Myocyte (in vitro differentiated cells): ENCODE results near the gene PRG3. TPM values are rescaled to one million over a fixed set of nuclear protein-coding genes. Genes with fewer than 3 reads are reported as not detected.
"Not testable (repeated sequence)": the region's sequence is repeated elsewhere in the genome, so short reads cannot be mapped to it uniquely, and the experiment has no call there.

Experiments used
- DNase-seq: peaks from one replicate; pipeline ENCODE4 v3.0.0-alpha.2; 2012; ENCODE audit warnings: low read depth
- total RNA-seq: library from RNA; depleted of rRNA; stranded (reverse); fragments of >200 nt; gene quantifications from 2 replicates; pipeline ENCODE4 v1.2.3, GENCODE V29; 2014

Gene PRG3
- total RNA-seq, 1 donor from 2014 or later: not detected

DNA sequence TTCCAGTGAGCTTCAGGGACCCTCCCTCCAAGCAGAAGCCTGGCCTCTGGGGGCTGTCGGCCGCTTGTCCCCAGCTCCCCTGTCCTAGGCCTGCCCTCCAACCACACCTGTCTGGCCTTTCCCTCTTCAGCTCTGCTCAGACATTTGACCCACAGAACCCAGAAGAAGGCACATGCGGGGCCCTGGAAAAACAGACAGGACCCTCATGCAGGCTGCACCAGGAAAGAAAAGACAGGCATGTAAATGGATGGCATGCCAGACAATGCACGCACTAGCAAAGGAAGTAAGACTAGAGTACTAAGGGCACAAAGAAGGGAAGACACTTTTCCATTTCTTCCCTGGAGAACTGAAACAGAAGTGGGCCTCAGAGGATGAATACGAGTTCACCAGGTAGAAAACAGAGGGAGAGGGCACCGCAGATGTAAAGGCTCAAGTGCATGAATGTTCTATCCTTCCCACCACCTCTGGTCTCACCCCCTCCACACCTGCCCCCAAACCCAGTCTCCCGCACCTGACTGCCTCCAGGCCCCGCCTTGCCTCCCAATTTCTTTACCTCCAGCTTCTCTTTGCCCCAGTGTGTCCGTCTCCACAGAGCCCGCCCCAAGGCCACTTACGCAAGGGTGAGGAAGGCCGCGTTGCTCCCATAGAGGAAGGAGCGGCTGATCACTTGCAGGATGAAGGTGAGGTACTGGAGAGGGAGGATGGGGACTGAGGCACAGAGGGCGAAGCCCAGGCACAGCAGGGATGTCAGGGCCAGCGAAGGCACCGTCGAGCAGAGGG lies 28.6 kb upstream of the PRG3 start:
- no peak for DNase-seq

GRCh38 chr11:57408771-57409170 lies 27.8 kb upstream of the PRG3 start:
- no peak for DNase-seq

DNA sequence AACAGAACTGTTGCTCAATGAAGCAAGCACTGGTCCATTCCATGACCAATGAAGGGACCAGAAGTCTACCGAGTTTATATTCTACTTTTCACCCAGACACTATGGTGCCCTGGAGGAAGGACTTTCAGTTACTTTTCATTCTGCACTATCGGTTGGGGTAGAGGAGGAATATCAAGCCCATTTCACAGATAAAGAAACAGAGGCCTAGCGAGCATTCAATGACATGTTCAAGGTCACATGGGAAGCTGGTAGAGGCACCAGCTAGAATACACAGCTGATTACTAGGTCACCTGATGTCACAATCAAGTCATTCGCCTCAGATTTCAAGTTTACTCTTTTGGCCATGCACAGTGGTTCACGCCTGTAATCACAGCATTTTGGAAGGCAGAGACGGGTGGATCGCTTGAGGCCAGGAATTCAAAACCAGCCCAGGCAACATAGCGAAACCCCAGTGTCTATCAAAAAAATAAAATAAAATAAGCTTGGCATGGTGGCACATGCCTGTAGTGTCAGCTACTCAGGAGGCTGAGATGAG lies 27.1 kb upstream of the PRG3 start:
- DNase-seq: no peak

- no peak for DNase-seq
Observed at GRCh38 chr11:57407010-57407920, 26.3 kb upstream of the PRG3 start.

DNA sequence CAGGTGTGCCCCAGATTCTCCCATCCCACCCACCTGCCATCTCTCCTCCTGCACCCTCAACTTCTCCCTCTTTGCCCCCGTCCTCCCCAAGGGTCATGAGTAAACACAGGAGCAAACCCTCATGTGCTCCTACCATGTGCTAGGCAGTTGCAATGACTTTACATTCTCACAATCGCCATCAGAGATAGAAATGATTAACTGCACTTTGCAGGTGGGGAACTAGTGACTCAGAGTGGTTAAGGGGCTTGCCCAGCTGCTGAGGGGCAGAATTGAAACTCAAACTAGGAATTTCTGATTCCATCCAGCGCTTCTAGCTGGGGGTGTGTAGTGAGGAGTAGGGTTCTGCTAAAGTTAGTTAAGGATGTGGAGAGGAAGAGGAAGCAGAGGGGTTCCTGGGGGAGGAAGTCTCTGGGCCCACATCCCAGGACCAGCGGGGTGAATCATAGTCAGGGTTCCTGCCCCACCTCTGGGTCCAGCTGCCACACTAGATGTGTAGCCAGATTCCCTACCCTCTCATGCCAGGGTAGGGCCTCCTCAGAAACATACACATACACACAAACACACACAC lies 25.5 kb upstream of the PRG3 start:
- DNase-seq: no peak

GRCh38 chr11:57405271-57405860 lies 24.4 kb upstream of the PRG3 start:
- DNase-seq: no peak

DNA sequence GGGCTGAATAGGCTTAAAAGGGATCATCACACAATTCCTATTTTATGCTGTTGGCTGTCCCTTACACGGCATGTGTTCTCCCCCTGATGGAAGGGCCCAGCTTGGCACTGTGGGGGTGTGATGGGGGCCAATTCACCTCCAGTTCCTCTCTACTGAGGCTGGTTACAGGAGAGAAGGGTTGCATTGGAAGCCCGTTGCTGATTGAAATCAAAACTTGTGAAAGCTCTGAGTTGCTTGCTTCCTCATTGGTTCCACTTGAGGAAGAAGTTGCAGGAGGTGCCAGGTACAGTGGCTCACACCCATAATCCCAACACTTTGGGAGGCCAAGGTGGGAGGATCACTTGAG lies 22.8 kb upstream of the PRG3 start:
- no peak for DNase-seq

GRCh38 chr11:57403003-57403801 lies 22.3 kb upstream of the PRG3 start:
- not testable (repeated sequence) for DNase-seq

DNA sequence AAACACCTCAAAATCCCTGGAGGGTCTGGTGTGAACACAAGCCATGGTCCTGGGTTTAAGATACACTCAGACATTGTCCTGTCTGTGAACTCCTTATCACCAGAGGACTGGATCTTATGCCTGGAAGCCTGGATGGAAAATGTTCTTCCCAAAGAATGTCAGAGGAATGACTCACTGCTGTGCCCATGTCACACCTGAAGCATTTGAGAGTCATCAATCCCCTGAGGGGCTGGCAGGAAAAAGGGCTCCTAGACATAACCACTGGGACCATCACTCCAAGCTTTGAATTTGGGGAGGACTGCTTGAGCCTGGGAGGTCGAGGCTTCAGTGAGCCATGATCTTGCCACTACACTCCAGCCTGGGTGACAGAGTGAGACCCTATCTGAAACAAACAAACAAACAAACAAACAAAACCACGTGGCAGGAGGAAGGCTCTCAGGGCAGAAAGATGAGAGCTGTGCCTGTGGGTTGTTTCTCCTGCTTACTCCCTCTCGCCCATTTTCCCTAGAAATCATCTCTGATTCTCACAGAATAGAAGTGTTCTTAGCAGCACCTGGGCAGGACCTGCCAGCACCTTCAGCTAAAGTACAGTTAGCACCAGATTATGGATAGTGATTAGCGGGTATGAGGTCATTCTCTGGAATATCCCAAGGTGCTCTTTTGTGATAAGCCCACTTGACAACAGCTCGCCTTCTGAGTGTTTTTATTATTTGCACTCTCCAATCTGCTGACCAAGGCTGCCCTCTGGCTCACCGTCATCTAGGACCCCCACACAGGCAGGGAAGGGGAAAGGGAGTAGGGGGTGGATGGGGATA lies 21.4 kb upstream of the PRG3 start:
- no peak for DNase-seq

DNA sequence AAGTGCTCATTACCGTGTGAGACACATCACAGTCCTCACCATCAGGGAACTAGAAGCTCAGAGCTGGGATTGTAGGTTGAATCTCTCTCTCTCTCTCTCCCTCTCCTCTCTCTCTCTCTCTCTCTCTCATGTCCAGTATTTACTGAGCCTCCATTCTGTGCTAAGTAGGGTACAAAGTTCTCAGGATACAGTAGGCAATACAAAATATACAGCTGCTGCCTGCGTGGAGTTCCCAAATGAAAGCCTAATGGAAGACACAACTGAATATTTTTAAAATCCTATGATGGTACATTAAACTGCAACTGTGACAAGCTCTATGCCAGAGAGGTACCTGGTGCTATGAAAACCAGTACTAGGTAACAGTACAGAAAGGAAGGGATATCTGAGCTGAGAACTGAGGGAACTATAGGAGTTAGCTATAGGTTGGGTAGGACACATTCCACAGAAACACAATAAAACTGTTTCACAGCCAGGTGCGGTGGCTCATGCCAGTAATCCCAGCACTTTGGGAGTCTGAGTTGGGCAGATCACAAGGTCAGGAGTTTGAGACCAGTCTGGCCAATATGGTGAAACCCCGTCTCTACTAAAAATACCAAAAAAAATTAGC lies 19.1 kb upstream of the PRG3 start:
- DNase-seq: no peak

GRCh38 chr11:57399221-57399620 lies 18.3 kb upstream of the PRG3 start:
- no peak for DNase-seq

DNA sequence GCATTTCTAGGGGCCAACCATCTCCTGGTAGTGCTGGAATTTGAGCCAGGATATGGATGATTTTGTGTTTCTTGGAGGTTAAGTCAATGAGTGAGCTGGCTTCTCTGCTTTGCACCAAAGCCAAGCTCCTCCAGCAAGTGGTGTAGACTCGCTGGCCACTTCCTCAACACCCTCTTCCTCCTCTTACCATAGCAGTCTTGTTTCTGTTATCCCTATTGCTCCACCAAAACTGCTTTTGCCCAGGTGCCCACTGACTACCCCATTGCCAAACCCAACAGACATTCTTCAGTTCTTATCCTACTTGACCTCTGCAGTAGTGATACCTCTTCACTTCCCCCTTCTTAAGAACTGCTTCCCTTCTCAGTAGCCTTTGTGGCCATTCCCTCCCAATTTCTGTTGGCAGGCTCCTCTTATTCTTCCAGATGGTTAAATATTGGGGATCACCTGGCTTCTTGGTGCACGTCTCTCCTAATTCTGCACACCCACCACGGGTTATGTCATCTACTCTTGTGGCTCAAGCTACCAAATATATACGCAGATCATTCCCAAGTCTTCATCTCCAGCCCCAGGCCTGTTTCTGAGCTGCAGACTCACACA lies 16.5 kb upstream of the PRG3 start:
- DNase-seq: no peak

DNA sequence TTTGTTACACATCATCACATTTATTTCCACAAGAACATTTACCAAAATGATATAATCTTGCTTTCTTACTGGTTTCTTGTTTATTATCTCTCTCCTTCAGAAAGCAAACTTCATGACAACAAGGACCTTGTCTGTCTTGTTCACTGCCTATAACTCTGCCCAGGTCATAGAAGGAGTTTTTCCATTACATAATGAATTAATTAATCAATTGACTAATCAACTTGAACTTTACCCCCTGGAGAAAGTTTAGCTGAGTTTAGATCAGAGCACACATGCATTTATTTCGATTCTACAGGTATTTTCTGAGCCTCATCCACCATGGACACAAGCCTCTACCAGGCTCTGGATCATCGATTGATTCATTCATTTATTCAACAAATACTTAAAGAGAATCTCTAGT lies 15.8 kb upstream of the PRG3 start:
- no peak for DNase-seq

- DNase-seq: no peak
Observed at GRCh38 chr11:57395905-57396623, 15.1 kb upstream of the PRG3 start.

DNA sequence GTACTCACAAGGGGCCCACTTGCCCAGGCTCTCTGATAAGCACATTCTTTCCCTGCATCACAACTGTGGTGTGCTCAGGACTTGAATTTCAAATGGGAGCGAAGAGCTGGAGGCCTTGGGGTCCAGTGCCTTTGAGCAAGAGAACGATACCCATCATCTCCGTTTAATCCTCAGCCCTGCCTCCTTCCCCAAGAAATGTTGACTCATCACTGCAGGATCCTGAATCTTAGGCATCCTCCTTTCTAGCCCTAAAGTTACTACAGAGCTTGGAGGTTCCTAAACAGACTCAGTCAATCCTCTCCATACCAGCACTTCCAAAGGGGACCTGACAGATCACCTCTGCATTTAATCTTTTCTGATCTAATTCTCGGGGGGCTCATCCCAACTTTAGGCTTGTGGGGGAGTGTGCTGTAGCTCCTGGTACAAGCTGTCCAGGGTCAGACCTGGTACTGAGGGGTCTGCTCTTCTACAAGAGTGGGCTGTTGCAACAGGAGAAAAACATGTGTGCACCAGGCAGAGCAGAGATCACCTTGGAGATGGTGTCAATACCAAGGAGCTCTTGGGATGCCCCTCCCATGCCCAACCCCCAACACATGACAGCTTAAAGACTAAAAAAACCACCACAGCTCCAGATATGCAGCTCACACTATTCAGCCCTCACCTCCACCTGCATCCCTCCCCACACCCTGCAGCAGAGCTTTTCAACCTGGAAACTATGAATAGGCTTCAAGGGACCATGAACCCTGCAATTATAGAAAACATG lies 13.4 kb upstream of the PRG3 start:
- no peak for DNase-seq

DNA sequence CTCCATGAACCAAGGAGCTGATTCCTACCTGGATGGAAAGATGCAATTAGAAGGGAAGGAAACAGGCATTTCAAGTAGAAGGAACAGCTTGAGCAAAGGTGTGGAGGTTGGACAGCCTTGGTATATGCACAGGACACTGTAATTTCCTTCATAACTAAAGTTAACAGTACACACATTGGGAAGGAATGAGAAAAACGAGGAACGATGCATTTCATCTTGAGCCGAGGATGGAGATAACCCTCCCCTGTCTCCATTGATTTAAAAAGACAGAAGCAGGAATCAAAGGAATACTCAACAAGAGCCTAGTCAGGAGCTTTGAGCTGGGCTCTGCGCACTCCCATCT lies 11.8 kb upstream of the PRG3 start:
- no peak for DNase-seq

- DNase-seq: no peak
Observed at GRCh38 chr11:57392066-57392762, 11.3 kb upstream of the PRG3 start.
